GM13976 (cell line): ENCODE measurements around the gene CDH23.
A peak's percentile ranks its signal among the peaks of the same experiment; 100 is the strongest.

Source experiments
- DNase-seq: peaks from one replicate; pipeline ENCODE4 v3.0.0; 2012; ENCODE audit warnings: low spot score
- in situ Hi-C: fragments of 300-500 bp; cut with MboI; formaldehyde crosslinking; loops from one replicate; pipeline ENCODE4 v1.12.0; 2022; ENCODE audit warnings: low sequenced_read_pairs, mixed read lengths, inconsistent platforms; ENCODE audit not compliant: unreplicated experiment
- TF ChIP-seq, protein P1 (sequence below): IDR thresholded peaks from 2 replicates; pipeline ENCODE4 v1.5.1; 2012; ENCODE audit warnings: borderline replicate concordance, mild to moderate bottlenecking; ENCODE audit not compliant: insufficient read depth; ENCODE audit errors: extremely low read depth, missing control alignments, control extremely low read depth

Gene CDH23

DNA sequence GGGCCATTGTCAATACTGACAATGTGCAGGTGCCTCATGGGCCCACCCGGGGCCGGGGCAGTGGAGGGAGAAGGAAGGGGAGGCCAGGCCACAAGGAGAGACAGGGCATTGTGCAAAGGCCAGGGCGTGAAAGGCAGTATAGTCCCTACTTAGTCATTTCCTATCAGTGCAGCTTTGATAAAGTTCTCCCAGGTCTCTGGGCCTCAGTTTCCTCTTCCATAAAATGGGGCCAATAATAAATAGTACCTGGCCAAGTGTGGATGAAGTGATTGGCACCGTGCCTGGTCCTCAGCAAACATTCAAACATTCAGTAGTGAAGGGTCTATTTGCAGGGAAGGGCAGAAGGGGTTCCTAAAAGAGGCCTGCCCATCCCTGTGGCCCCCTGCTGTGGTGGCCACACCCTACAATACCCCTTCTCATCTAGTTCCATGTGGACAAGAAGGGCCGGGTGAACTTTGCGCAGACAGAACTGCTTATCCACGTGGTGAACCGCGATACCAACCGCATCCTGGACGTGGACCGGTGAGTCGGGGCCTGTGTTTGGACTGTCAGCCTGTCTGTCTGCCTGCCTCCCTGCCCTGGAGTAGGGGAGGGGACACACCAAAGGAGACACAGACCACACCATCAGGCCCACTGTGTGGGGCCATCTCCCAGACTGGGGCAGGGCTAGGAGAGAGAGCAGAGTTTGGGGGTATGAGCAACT, 413.5 kb downstream of the CDH23 start:
- DNase-seq, result no peak
- in situ Hi-C loops, result no loop called here
- TF ChIP-seq, protein P1, sequence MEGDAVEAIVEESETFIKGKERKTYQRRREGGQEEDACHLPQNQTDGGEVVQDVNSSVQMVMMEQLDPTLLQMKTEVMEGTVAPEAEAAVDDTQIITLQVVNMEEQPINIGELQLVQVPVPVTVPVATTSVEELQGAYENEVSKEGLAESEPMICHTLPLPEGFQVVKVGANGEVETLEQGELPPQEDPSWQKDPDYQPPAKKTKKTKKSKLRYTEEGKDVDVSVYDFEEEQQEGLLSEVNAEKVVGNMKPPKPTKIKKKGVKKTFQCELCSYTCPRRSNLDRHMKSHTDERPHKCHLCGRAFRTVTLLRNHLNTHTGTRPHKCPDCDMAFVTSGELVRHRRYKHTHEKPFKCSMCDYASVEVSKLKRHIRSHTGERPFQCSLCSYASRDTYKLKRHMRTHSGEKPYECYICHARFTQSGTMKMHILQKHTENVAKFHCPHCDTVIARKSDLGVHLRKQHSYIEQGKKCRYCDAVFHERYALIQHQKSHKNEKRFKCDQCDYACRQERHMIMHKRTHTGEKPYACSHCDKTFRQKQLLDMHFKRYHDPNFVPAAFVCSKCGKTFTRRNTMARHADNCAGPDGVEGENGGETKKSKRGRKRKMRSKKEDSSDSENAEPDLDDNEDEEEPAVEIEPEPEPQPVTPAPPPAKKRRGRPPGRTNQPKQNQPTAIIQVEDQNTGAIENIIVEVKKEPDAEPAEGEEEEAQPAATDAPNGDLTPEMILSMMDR, result no peak

DNA sequence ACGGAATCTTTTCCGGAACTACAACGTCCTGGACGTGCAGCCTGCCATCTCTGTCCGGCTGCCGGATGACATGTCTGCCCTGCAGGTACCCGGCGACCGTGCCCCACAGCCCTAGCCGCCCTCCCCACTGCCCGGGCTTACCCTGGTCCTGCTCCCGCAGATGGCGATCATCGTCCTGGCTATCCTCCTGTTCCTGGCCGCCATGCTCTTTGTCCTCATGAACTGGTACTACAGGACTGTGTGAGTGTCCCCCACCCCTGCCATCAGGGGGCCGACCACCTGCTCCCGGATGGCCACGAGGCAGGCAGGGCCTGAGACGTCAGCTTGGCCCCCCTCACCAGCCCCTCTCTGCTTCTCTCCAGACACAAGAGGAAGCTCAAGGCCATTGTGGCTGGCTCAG, 414.6 kb downstream of the CDH23 start:
- in situ Hi-C loops, result no loop called here
- TF ChIP-seq, protein P1, result no peak
- no peak for DNase-seq

DNA sequence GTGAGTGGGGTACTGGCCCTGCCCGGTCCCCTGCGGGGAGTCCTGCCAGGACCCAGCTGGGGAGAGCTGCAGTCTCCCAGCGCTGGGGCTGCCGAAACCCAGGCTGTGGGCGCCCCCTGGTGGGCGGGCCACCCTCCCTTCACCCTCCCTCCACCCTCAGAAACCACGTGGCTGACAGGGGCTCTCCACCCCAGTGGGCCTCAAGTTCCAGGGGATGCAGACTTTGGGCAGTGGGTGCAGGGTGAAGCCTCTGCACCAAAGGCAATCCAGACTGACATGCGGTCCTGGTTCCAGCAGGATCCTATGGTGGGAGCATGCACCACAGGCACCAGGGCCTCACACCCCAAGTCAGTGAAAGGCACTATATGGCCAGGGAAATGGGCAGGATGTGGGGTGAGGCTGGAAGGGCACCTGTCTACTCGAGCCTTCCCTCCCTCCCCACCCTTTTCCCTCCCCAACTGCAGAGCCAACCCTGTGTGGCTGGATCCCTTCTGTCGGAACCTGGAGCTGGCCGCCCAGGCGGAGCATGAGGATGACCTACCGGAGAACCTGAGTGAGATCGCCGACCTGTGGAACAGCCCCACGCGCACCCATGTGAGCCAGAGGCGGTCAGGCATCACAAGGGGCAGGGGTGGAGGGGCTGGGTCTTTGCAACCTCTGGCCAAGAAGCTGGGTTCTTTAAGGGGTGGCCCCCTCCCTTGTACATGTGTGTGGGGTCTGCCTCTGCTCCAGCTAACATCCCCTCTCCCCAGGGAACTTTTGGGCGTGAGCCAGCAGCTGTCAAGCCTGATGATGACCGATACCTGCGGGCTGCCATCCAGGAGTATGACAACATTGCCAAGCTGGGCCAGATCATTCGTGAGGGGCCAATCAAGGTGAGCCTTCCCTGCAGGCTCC, 415.5 kb downstream of the CDH23 start:
- in situ Hi-C loops, result no loop called here
- TF ChIP-seq, protein P1, result peak; percentile 69
- DNase-seq, result peak; percentile 92

DNA sequence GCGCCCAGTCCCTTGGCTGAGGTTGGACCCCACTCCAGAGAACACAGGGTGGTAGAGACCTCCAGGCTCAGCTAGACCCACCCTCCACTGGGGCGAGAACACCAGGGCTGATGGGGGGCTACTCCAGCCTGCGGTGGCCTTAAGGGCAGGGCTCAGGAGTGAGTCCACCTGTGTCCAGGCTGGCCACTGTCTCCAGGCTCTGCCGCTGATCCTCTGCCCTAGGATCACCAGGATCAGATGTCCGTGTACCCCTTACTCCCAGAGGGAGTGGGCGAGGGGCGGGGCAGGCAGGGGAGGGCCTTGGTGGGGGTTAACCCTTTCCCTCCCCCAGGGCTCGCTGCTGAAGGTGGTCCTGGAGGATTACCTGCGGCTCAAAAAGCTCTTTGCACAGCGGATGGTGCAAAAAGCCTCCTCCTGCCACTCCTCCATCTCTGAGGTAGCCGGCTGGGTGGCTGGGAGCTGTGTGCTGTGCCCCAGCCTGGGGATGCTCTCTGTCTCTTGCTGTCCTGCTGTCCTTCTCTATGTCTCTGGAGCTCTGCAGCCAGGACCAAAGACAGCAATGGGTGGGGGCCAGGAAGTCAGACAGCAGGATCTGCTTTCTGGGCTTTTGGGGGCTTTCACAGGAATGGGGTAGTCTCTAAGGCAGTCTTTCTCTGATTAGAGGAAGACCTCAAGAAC, 416.3 kb downstream of the CDH23 start:
- in situ Hi-C loops, result no loop called here
- no peak for DNase-seq
- TF ChIP-seq, protein P1, result no peak

DNA sequence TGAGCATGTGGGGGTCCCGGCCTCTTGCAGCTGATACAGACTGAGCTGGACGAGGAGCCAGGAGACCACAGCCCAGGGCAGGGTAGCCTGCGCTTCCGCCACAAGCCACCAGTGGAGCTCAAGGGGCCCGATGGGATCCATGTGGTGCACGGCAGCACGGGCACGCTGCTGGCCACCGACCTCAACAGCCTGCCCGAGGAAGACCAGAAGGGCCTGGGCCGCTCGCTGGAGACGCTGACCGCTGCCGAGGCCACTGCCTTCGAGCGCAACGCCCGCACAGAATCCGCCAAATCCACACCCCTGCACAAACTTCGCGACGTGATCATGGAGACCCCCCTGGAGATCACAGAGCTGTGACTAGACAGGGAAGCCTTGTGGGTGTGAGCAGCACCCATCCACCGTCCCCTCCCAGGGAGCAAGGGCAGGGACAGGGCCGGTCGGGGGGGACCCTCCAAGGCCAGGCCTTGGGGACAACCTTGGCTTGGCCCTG, 418.2 kb downstream of the CDH23 start:
- no peak for DNase-seq
- in situ Hi-C loops, result no loop called here
- TF ChIP-seq, protein P1, result no peak

DNA sequence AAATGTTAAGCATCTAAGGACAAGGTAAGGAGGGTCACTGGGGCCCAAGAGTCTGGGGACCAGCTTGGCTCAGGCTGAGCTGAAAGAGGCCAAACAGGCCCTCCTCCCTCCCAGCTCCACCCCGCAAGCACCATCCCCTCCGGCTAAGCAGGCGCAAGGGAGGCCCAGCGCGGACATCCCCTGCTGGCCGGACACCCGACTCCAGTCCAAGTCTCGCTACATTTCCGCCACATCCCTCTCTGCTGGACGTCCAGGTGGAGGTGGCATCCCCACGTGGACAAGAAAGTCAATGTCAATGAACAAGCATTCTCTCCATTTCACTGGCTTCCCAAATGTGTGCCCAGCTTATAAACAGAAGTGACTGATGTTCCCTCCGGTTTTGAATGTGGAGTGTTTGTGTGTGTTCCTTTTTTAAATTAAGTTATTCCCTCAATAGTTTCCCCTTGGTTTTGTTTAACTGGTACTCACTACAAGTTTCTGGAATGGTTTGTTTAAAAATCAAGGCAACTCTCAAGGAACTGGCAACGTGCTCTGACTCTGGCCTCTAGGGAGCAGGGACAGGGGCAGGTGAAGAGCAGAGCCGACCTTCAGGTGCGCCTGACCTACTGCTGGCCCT, 418.9 kb downstream of the CDH23 start:
- TF ChIP-seq, protein P1, result no peak
- no peak for DNase-seq
- in situ Hi-C loops, result no loop called here
